Measurements from ENCODE around the gene PLCH1. TPM values are rescaled to one million over a fixed set of nuclear protein-coding genes. Genes with fewer than 3 reads are reported as not detected.

Gene PLCH1
- total RNA-seq, 2 experiments from 2014 or later: 0.16 to 0.26 TPM

DNA sequence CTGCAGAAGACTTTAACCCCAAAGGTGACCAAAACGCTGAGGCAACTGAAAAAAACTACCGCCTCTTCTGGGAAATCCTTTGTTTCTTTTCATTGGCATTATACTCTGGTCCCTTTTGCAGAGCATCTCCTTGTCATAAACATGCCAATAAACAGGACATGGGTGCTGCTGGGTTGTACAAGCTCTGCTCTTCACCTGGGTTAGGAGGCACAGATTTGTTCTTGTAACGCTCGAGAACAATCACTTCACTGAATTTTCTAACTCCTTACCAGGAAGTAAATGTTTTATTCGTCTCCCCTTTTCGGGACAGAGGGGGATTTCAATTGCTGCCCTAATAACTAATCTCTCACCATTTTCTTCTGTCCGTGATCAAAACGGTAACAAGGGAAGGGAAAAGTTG, 1.3 kb downstream of the PLCH1 start:
- POLR2A ChIA-PET: no interaction called here
- H3K36me3 Mint-ChIP-seq (ENCODE audit: low read depth): no peaks in the 10 kb centered on the region
- H3K27ac Mint-ChIP-seq: no peak overlapping the region
- intact Hi-C loops (cut with DNase I, micrococcal nuclease): loop anchor here (2.0 to 10.0 kb wide), 2 partner anchors 63 to 111 kb away; partner anchors contain the start of genes C3orf33 (in 1 of the 2) and SLC33A1 (in 1 of the 2)
- peaks cover 13% of the 10 kb centered on the region for H3K4me1 Mint-ChIP-seq
- H3K9me3 Mint-ChIP-seq (ENCODE audit: low read depth): no peaks in the 10 kb centered on the region
- peaks cover 44% of the 10 kb centered on the region for H3K27me3 Mint-ChIP-seq
- ATAC-seq: no peak
- peak overlapping the region; percentile 78 for H3K4me3 Mint-ChIP-seq
- CTCF ChIA-PET: interaction anchor here (0.6 to 1.1 kb wide), 3 partner anchors 9 to 42 kb away, joined by 3 read pairs; no protein-coding TSS in a partner anchor
- DNase-seq: no peak

DNA sequence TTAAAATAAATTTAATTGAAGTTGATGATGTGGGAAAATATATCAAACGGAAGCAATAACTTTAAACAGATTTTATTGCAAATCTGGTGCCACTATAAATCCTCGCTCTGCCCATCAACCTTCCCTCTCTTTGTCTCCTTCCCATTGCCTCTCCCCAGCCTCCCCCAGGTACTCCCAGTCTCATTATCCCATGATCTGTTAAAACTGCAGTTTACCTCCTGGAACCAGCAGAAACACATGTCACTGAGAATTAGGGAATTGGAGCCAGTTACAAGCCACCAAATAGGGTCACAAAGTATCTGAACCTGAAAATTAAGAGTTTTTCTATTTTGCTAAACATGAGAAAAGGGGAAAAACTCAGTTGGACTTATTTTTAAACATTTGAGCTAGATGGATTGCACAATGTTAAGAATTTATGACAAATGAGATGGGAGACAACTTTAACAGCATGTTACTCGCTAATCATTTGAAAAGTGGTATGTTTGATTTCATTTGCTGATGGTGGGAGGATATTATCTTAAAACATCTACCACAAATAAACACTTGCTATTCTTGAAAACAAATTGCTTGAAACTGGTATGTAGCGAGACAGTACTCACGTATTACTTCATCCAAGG, 2.4 kb downstream of the PLCH1 start:
- ChIA-PET CTCF (no interaction called here), POLR2A (no interaction called here)
- intact Hi-C loops (cut with DNase I, micrococcal nuclease): loop anchor here in 1 of 2 experiments (10.0 kb wide), 1 partner anchor 112 kb away; the partner anchor contains the start of gene SLC33A1
- DNase-seq (no peak), ATAC-seq (no peak)
- Mint-ChIP-seq H3K4me3 (no peak overlapping the region), H3K27me3 (peaks cover 46% of the 10 kb centered on the region), H3K27ac (no peak overlapping the region), H3K9me3 (ENCODE audit: low read depth) (no peaks in the 10 kb centered on the region), H3K36me3 (ENCODE audit: low read depth) (no peaks in the 10 kb centered on the region), H3K4me1 (peaks cover 13% of the 10 kb centered on the region)

DNA sequence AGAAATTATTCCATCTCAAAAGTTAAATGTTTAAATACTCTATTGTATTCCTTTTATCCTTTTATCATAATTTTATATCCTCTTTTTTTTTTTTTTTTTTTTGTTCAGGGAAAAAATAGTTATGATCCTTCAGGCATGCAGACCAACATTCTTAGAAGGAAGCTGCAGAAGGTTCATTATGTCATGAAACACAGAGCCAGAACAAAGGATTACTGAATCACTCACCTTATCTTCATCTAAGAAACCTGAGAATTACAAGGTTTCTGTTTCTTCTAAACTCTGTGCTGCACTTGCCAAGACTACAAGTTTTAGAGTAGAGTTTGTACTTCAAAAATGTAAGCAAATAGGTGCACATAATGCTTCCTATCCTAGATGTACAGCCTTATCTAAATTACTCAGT, 3.3 kb downstream of the PLCH1 start:
- Mint-ChIP-seq H3K27me3 (peaks cover 44% of the 10 kb centered on the region), H3K9me3 (ENCODE audit: low read depth) (no peaks in the 10 kb centered on the region), H3K4me3 (no peak overlapping the region), H3K36me3 (ENCODE audit: low read depth) (no peaks in the 10 kb centered on the region), H3K4me1 (peaks cover 13% of the 10 kb centered on the region), H3K27ac (no peak overlapping the region)
- CTCF ChIA-PET: interaction anchor here (0.9 kb wide), 1 partner anchor 39 kb away, joined by 3 read pairs; no protein-coding TSS in a partner anchor
- no peak for ATAC-seq
- intact Hi-C loops (cut with DNase I, micrococcal nuclease): loop anchor here in 1 of 2 experiments (10.0 kb wide), 1 partner anchor 113 kb away; the partner anchor contains the start of gene SLC33A1
- POLR2A ChIA-PET: no interaction called here
- DNase-seq: no peak

DNA sequence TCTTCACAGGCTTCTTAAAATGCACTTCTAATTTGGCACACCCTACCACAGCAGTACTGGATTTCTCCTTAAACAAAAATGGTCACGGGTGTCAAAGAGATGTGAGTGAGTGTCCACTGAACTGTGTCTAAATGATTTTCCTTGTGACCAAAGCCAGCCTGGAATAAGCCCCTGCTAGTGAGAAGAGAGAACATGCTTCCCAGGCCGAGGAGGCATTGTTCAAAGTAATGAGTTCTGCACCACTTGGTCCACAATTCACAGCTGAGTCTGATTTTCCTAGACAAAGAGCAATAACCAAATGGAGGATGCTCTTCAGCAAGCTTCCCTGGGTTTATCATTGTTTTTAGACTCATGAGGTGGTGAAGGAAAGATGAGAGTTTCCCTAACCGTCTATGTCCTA, 3.8 kb downstream of the PLCH1 start:
- no peak for DNase-seq
- ChIA-PET CTCF (interaction anchor here (0.9 kb wide), 1 partner anchor 39 kb away, joined by 3 read pairs; no protein-coding TSS in a partner anchor), POLR2A (no interaction called here)
- H3K4me1 Mint-ChIP-seq: peaks cover 13% of the 10 kb centered on the region
- no peak overlapping the region for H3K4me3 Mint-ChIP-seq
- no peak overlapping the region for H3K27ac Mint-ChIP-seq
- H3K27me3 Mint-ChIP-seq: peaks cover 41% of the 10 kb centered on the region
- intact Hi-C loops (cut with DNase I, micrococcal nuclease): loop anchor here in 1 of 2 experiments (10.0 kb wide), 1 partner anchor 114 kb away; the partner anchor contains the start of gene SLC33A1
- no peaks in the 10 kb centered on the region for H3K9me3 Mint-ChIP-seq (ENCODE audit: low read depth)
- ATAC-seq: no peak
- H3K36me3 Mint-ChIP-seq (ENCODE audit: low read depth): no peaks in the 10 kb centered on the region

DNA sequence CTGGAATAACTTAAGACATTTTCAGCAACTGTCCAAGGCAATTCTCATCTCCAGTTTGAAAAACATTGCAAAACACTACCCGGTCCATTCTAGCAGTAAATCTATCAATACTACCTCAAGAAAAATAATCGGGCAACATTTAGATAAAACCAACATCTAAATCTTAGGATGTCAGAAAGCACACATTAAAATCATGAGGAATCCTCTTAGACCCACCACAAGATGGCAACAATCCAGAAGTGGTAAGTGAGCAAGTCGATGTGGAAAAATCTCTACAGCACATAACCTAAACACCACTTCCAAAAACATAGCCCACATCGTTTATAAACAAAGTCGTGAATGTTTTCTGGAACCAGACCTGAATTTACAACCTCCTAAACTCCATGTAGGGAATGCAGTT, 5.7 kb downstream of the PLCH1 start:
- DNase-seq (no peak), ATAC-seq (no peak)
- Mint-ChIP-seq H3K9me3 (ENCODE audit: low read depth) (no peaks in the 10 kb centered on the region), H3K4me1 (peaks cover 4% of the 10 kb centered on the region), H3K27me3 (peaks cover 34% of the 10 kb centered on the region), H3K4me3 (no peak overlapping the region), H3K36me3 (ENCODE audit: low read depth) (no peaks in the 10 kb centered on the region), H3K27ac (no peak overlapping the region)
- ChIA-PET CTCF (interaction anchor here (0.8 kb wide), 1 partner anchor 167 kb away, joined by 3 read pairs; no protein-coding TSS in a partner anchor), POLR2A (no interaction called here)
- intact Hi-C loops (cut with DNase I, micrococcal nuclease): no loop called here

DNA sequence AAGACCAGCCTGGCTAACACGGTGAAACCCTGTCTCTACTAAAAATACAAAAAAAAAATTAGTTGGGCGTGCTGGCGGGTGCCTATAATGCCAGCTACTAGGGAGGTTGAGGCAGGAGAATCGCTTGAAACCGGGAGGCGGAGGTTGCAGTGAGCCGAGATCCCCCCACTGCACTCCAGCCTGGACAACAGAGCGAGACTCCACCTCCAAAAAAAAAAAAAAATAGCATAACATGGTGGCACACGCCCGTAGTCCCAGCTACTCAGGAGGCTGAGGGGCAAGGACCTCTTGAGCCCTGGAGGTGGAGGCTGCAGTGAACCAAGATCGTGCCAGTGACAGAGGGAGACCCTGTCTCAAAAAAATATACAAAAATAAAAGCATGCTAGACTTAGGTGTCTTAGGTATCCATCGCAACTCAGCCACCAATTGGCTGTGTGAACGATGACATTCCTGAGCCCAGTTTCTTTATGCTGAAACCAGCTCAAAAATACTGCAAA, 6.2 kb downstream of the PLCH1 start:
- ChIA-PET POLR2A (no interaction called here), CTCF (no interaction called here)
- Mint-ChIP-seq H3K4me3 (no peak overlapping the region), H3K9me3 (ENCODE audit: low read depth) (no peaks in the 10 kb centered on the region), H3K36me3 (ENCODE audit: low read depth) (no peaks in the 10 kb centered on the region), H3K27ac (no peak overlapping the region), H3K4me1 (peaks cover 1% of the 10 kb centered on the region), H3K27me3 (peaks cover 30% of the 10 kb centered on the region)
- no peak for ATAC-seq
- DNase-seq: no peak
- intact Hi-C loops (cut with DNase I, micrococcal nuclease): no loop called here

DNA sequence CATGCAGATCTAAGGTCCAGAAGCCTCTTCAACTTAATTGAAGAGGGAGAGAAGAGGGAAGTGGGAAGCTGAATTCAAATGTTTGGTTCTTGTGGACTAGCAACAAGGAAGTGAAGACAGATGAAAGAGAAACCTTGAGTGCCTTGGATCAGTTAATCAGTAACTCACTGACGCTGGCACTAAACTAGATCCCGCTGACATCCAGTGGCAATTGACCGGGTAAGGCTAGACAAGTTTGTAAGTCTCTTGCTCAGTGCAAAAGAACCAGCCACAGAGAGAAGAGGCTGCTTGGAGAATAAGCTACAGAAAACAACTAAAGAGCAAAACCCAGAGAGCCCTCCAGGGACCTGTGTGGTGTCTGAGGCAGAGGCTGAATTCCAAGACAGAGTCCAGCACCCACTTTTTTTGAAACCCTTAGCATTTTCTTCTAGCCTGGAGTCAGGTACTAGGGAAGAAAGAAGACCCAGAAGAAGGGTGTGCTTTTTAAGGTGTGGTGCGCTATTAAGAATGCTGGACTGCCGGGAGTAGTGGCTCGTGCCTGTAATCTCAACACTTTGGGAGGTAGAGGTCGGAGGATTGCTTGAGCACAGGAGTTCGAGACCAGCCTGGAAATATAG, 6.9 kb downstream of the PLCH1 start:
- intact Hi-C loops (cut with DNase I, micrococcal nuclease): no loop called here
- CTCF ChIA-PET: no interaction called here

DNA sequence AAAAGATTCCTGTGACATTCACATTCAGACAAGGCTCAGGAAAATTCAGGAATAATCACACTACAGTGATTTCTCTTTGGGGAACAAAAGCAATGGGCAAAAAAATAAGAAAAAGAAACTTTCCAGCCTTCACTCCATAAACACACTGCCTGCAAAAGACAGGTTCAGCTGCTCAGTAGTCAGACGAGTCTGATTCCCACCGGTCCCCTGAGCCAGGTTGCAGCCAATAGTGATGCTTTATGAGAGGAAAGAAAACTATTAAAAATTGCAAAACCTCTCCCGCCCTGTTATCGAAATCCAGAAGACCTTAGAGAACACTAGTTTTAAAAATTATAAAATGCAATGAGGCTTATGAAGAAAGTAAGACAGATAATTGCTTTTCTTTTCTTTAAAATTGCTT, 8.5 kb downstream of the PLCH1 start:
- ChIA-PET CTCF (interaction anchor here (0.7 kb wide), 1 partner anchor 36 kb away, joined by 4 read pairs; no protein-coding TSS in a partner anchor), POLR2A (no interaction called here)
- H3K9me3 Mint-ChIP-seq (ENCODE audit: low read depth): no peaks in the 10 kb centered on the region
- ATAC-seq (no peak), DNase-seq (no peak)
- intact Hi-C loops (cut with DNase I, micrococcal nuclease): no loop called here
- peaks cover 23% of the 10 kb centered on the region for H3K27me3 Mint-ChIP-seq
- no peak overlapping the region for H3K27ac Mint-ChIP-seq
- no peak overlapping the region for H3K4me3 Mint-ChIP-seq
- H3K36me3 Mint-ChIP-seq (ENCODE audit: low read depth): no peaks in the 10 kb centered on the region
- H3K4me1 Mint-ChIP-seq: no peaks in the 10 kb centered on the region

More for the DNA sequence above, 6.9 kb downstream of the PLCH1 start:
- Mint-ChIP-seq H3K4me1 (no peaks in the 10 kb centered on the region), H3K27ac (no peak overlapping the region), H3K36me3 (ENCODE audit: low read depth) (no peaks in the 10 kb centered on the region), H3K4me3 (no peak overlapping the region), H3K27me3 (peaks cover 28% of the 10 kb centered on the region), H3K9me3 (ENCODE audit: low read depth) (no peaks in the 10 kb centered on the region)
- POLR2A ChIA-PET: no interaction called here
- no peak for ATAC-seq
- DNase-seq: no peak

DNA sequence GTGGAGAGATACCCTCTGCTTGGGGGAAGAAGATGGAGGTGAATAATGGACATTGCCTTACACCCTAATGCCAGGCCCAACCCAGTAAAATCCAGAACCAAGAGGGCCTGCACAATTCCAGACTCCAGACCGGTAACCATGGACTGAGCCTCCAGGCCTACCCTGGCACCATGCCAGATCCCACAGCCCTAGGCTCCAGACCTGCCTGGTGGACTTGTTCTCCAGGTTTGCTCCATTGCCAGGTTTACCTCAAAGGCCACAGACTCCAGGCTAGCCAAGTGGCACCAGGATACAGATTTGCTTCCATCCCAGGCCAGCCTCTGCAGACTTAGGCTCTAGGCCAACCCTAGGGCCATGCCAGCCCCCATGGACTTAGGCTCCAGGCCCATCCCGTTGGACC, 14.0 kb downstream of the PLCH1 start:
- Mint-ChIP-seq H3K9me3 (ENCODE audit: low read depth) (no peaks in the 10 kb centered on the region), H3K27me3 (peaks cover 14% of the 10 kb centered on the region), H3K4me1 (no peaks in the 10 kb centered on the region), H3K36me3 (ENCODE audit: low read depth) (no peaks in the 10 kb centered on the region), H3K27ac (no peak overlapping the region), H3K4me3 (no peak overlapping the region)
- intact Hi-C loops (cut with DNase I, micrococcal nuclease): no loop called here
- DNase-seq: no peak
- ChIA-PET CTCF (no interaction called here), POLR2A (no interaction called here)
- ATAC-seq: no peak

DNA sequence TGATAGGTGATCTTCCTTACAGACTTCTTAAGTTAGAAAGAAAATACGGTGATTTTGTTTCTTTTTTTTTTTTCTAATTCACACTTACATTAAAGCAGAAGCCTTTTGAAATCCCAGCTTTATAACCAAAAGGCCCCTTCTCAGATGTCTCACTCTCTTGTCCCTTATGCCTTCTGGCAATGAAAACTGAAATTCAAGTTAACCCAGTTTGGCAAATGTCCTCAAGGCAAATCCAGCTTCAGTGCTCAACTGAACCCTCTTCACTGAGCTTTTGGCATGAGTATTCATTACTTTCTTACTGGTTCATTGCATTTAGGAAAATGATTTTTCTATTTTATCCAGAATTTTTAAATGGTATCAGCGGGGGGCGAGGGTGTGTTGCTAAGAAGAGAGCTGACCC, 17.0 kb downstream of the PLCH1 start:
- intact Hi-C loops (cut with DNase I, micrococcal nuclease): no loop called here
- H3K36me3 Mint-ChIP-seq (ENCODE audit: low read depth): no peaks in the 10 kb centered on the region
- no peak overlapping the region for H3K27ac Mint-ChIP-seq
- no peaks in the 10 kb centered on the region for H3K9me3 Mint-ChIP-seq (ENCODE audit: low read depth)
- H3K27me3 Mint-ChIP-seq: peaks cover 9% of the 10 kb centered on the region
- H3K4me1 Mint-ChIP-seq: no peaks in the 10 kb centered on the region
- CTCF ChIA-PET: no interaction called here
- ATAC-seq (no peak), DNase-seq (no peak)
- no peak overlapping the region for H3K4me3 Mint-ChIP-seq
- POLR2A ChIA-PET: no interaction called here

DNA sequence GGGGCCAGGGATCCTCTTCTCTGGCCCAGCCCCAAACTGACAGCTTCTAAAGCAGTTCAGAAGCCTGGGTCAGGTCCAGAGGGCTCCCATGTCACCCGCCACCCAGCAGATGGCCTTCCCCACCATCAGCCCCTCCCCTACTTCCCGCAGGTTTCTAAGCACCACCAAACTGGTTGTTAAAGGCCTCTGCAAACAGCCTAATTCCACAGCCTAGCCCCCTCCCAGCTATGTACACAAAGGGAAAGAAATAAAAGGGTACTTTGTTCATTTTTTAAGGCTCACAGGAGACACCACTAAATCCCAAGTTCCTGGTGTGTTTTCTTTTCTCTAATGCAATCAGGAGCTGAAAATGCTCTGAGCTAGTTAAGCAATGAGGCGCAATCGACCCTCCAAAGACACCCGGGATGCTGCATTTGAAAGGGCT, 30.6 kb downstream of the PLCH1 start:
- H3K9me3 Mint-ChIP-seq (ENCODE audit: low read depth): peaks cover 12% of the 10 kb centered on the region
- ATAC-seq (no peak), DNase-seq (no peak)
- intact Hi-C loops (cut with DNase I, micrococcal nuclease): no loop called here
- H3K36me3 Mint-ChIP-seq (ENCODE audit: low read depth): no peaks in the 10 kb centered on the region
- no peak overlapping the region for H3K27ac Mint-ChIP-seq
- CTCF ChIA-PET: interaction anchor here (3.2 kb wide), 1 partner anchor 12 kb away, joined by 20 read pairs; no protein-coding TSS in a partner anchor
- no peaks in the 10 kb centered on the region for H3K27me3 Mint-ChIP-seq
- POLR2A ChIA-PET: no interaction called here
- no peaks in the 10 kb centered on the region for H3K4me1 Mint-ChIP-seq
- no peak overlapping the region for H3K4me3 Mint-ChIP-seq

DNA sequence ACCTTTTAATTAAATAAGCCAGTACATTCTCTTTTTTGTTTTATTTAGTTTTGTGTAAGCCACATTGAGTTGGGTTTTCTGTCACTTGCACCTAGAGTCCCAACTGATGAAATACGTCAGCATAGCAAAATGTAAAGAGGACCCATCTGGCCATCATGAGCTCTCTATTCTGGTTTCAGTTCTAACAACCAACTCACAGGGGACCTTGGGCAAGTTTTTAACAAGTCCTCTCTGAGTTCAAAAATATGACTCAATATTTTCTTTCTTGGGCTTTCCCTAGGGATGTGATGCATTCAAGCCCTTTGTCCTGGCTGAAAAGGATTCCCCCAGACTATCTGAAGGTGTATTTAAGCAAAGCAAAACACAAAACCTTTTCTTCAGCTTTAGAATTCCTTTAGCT, 32.9 kb downstream of the PLCH1 start:
- H3K4me1 Mint-ChIP-seq: no peaks in the 10 kb centered on the region
- intact Hi-C loops (cut with DNase I, micrococcal nuclease): no loop called here
- H3K4me3 Mint-ChIP-seq: no peak overlapping the region
- ChIA-PET POLR2A (no interaction called here), CTCF (interaction anchor here (0.7 to 3.2 kb wide), 2 partner anchors 10 to 45 kb away, joined by 3 to 21 read pairs; no protein-coding TSS in a partner anchor)
- H3K27me3 Mint-ChIP-seq: no peaks in the 10 kb centered on the region
- no peak for DNase-seq
- no peak overlapping the region for H3K27ac Mint-ChIP-seq
- no peak for ATAC-seq
- H3K36me3 Mint-ChIP-seq (ENCODE audit: low read depth): no peaks in the 10 kb centered on the region
- no peaks in the 10 kb centered on the region for H3K9me3 Mint-ChIP-seq (ENCODE audit: low read depth)

Measured in activated CD4-positive, alpha-beta T cell treated with anti-CD3 and anti-CD28 coated beads for 36 hours (primary cell).